ENCODE data around the gene OR2T3.
"Not testable (repeated sequence)": the region's sequence is repeated elsewhere in the genome, so short reads cannot be mapped to it uniquely, and the experiment has no call there.

- TF ChIP-seq CTCF, POLR2AphosphoS5, POLR2A (IDR thresholded peaks at IDR 0.05): not testable (repeated sequence)
Observed at GRCh38 chr1:248500305-248501035, 27.3 kb downstream of the OR2T3 start.
